RWPE1 (cell line): ENCODE measurements around the gene ANAPC2.

Experiments
- CTCF ChIA-PET: fragments of 350-600 bp; sonication (Branson Sonifier 250); formaldehyde crosslinking; extraction: SDS; loops from one replicate; lab custom pipeline; 2021; lab: Yijun Ruan, JAX
- POLR2A ChIA-PET: fragments of 400-600 bp; formaldehyde crosslinking; extraction: SDS; loops from one replicate; lab custom pipeline; 2020; ENCODE audit warnings: antibody characterized with exemption; ENCODE audit not compliant: low non-redundant PET; lab: Yijun Ruan, JAX
- DNase-seq: peaks from one replicate; pipeline ENCODE4 v3.0.0; 2012; ENCODE audit warnings: low spot score
- H3K27ac ChIP-seq: fragments of 450-650 bp; 2 replicates; pipeline ENCODE4 v1.5.1; 2017
- CTCF ChIP-seq: fragments of 450-650 bp; conservative IDR thresholded peaks from 2 replicates; pipeline ENCODE4 v1.5.1; 2017; ENCODE audit warnings: low read depth, mild to moderate bottlenecking

ANAPC2 gene

GRCh38 chr9:137231372-137232039 is 43.1 kb upstream of the ANAPC2 start:
- no peak for DNase-seq
- ChIA-PET CTCF (interaction anchor here (0.6 to 1.4 kb wide), 2 partner anchors 9 to 112 kb away, joined by 3 read pairs; partner anchors contain the start of gene TUBB4B), POLR2A (no interaction called here)
- TF ChIP-seq CTCF, result no peak
- H3K27ac ChIP-seq, result no peak overlapping the region

GRCh38 chr9:137230705-137231371 is 42.5 kb upstream of the ANAPC2 start, which contains the start of gene SLC34A3:
Gene SLC34A3, plus strand, starts transcription at chr9:137230901. Its CDS starts 802 bp downstream, at chr9:137231703.
- no peak for DNase-seq
- H3K27ac ChIP-seq, result no peak within 1 kb of the TSS
- ChIA-PET CTCF (interaction anchor here (0.6 to 1.4 kb wide), 2 partner anchors 10 to 100 kb away, joined by 3 read pairs; partner anchors contain the start of gene TUBB4B), POLR2A (no interaction called here)
- no peak for TF ChIP-seq CTCF

GRCh38 chr9:137229903-137230704 is 41.7 kb upstream of the ANAPC2 start:
- H3K27ac ChIP-seq, result no peak overlapping the region
- POLR2A ChIA-PET, result interaction anchor here (0.8 kb wide), 1 partner anchor 11 kb away, joined by 4 read pairs; the partner anchor contains the start of gene TUBB4B
- no peak for TF ChIP-seq CTCF
- DNase-seq, result no peak
- CTCF ChIA-PET, result interaction anchor here (0.6 to 0.9 kb wide), 2 partner anchors 41 to 100 kb away, joined by 3 read pairs; partner anchors contain the start of gene SSNA1

GRCh38 chr9:137228968-137229896 is 40.9 kb upstream of the ANAPC2 start:
- no peak overlapping the region for H3K27ac ChIP-seq
- no peak for TF ChIP-seq CTCF
- CTCF ChIA-PET, result interaction anchor here (0.9 to 3.3 kb wide), 2 partner anchors 40 kb away, joined by 3 to 37 read pairs; partner anchors contain the start of genes ANAPC2 and SSNA1
- no peak for DNase-seq
- POLR2A ChIA-PET, result interaction anchor here (0.8 kb wide), 1 partner anchor 12 kb away, joined by 4 read pairs; the partner anchor contains the start of gene TUBB4B

- DNase-seq, result no peak
- TF ChIP-seq CTCF, result no peak
- POLR2A ChIA-PET, result no interaction called here
- CTCF ChIA-PET, result interaction anchor here (0.6 to 3.3 kb wide), 7 partner anchors 8 to 113 kb away, joined by 3 to 37 read pairs (median 9); partner anchors contain the start of genes ANAPC2, DPP7 and SSNA1
- peak overlapping the region; percentile 95 for H3K27ac ChIP-seq
These were observed 40.2 kb upstream of the ANAPC2 start for GRCh38 chr9:137228506-137228967.
